HG02610 (cell line): Measurements from ENCODE around the gene CEP41.
A peak's percentile ranks its signal among the peaks of the same experiment; 100 is the strongest.

Source experiments
- ATAC-seq: cut with Tn5 transposase; IDR thresholded peaks from one replicate; pipeline ENCODE4 v1.9.1; 2021; ENCODE audit warnings: mild to moderate bottlenecking, moderate library complexity; ENCODE audit not compliant: unreplicated experiment

CEP41 gene

GRCh38 chr7:130421684-130422083 is 19.1 kb downstream of the CEP41 start:
- ATAC-seq: no peak

- ATAC-seq: no peak
Measured at GRCh38 chr7:130420943-130421578, 19.8 kb downstream of the CEP41 start.

GRCh38 chr7:130419658-130420057 is 21.2 kb downstream of the CEP41 start:
- no peak for ATAC-seq

GRCh38 chr7:130418306-130418705 is 22.5 kb downstream of the CEP41 start:
- ATAC-seq: no peak

GRCh38 chr7:130417213-130417612 is 23.6 kb downstream of the CEP41 start:
- ATAC-seq: no peak

DNA sequence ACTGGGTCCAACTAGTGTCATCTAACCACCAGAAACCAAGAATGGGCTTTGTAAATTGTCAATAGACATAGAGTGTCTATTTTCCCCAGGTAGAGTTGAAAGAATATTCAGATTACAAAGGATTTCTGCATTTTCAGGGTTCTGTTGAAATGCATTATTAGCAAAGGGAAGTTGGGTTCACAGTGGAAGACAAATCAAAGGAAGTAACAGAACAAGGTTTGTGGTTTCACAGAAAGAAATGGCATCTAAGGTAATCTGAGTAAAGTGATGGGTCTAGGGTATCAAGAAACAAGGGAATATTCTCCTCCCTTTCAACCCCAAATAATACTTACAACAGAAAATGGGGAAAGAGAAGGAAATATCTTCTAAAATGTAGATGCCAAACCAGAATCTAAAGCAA is 25.8 kb downstream of the CEP41 start:
- no peak for ATAC-seq

GRCh38 chr7:130413201-130413600 is 27.6 kb downstream of the CEP41 start:
- no peak for ATAC-seq

- ATAC-seq: no peak
Measured at GRCh38 chr7:130410868-130411541, 29.8 kb downstream of the CEP41 start.

- ATAC-seq: no peak
Measured at GRCh38 chr7:130409712-130410072, 31.1 kb downstream of the CEP41 start.

DNA sequence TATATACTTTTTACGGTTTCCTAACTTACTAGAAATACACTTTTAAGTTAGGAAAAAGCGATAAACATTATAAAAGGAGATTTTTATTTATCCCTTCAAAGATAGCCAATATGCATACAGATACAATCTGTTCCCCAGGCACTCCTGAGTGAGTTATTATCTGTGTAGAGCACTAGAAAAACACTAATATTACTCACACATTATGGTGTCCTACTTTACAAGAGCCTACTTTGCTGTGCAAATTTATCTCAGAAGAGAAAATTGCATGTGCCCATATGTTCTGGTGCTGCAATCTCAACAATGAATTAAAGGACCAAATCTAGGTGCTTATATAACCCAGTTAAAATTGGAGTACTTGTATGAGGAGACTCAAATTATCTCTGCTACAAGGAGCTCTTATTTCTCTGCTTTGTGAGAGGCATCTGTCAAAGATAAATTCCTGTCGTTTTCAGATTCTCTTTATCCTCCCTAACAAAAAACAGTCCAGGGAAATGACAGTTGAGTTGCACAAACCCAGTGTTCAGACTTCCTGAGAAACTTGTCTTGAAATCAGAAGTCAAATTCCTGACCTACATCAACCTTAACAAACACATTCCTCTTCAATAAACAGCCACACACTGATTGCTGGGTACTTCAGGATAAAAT is 31.6 kb downstream of the CEP41 start:
- no peak for ATAC-seq

- no peak for ATAC-seq
Measured at GRCh38 chr7:130405003-130405402, 35.8 kb downstream of the CEP41 start.

- ATAC-seq: no peak
Measured at GRCh38 chr7:130401578-130401977, 39.2 kb downstream of the CEP41 start.

DNA sequence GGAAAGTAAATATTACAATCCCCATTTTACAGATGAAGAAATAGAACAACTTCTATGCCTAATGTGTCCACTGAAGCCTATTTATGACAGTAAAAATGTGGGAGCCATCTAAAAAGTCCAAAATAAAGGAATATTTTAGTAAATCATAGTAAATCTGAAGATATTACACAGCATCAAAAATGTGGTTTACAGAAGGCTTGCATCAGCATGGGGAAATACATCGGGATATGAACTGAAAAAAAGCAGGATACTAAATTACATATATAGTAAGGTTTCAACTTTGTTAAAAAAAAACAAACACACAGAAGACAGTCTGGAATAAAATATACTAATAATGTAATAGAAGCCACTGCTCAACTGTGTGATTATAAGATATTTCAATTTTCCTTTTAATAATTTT is 39.7 kb downstream of the CEP41 start:
- ATAC-seq: no peak

- no peak for ATAC-seq
Measured at GRCh38 chr7:130400120-130400572, 40.7 kb downstream of the CEP41 start.

- no peak for ATAC-seq
Measured at GRCh38 chr7:130398526-130399090, 42.2 kb downstream of the CEP41 start.

- ATAC-seq: no peak
Measured at GRCh38 chr7:130397758-130398073, 43.1 kb downstream of the CEP41 start.

GRCh38 chr7:130397051-130397757 is 43.6 kb downstream of the CEP41 start:
- ATAC-seq: no peak

- ATAC-seq: no peak
Measured at GRCh38 chr7:130396109-130396508, 44.7 kb downstream of the CEP41 start.

GRCh38 chr7:130395421-130395820 is 45.4 kb downstream of the CEP41 start:
- no peak for ATAC-seq

DNA sequence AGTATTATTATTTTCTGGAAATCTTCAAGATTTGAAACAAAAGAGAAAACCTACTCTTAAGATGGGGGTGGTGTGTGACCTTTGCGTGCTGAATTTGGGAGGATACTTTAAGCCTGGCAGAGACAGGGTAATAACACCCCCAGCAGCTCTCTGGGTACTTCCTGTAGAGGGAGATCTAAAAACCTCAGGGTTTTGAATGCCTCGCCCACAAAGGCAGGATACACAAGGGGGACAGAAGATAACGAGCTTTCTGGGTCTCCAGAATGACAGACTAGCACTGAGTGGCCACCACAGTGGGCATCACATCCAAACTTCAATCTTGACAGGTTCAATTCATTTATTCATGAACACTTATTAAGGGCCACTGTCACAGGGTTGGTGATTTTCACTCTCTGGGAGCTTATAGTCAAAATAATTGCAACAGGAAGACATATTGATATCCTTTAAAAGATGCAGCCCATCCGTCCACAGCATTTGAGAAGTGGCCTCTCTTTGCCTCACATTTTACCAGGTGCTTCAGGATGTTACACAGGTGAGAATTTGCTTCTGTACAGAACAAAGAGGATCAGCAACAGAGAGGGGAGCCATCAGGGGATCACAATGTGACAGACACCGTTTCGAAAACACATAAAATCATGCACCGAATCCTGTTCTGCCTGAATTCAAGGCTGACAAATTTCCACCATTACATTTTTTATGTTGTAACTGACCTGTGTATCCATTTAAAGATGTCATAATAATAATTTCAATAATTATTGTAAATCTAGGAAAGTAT is 46.2 kb downstream of the CEP41 start:
- peak; percentile 50 for ATAC-seq
